Measurements from ENCODE around the gene AP1B1.
A peak's percentile ranks its signal among the peaks of the same experiment; 100 is the strongest.
"Not testable (repeated sequence)": the region's sequence is repeated elsewhere in the genome, so short reads cannot be mapped to it uniquely, and the experiment has no call there.

AP1B1 gene

GRCh38 chr22:29387921-29388758, at the start of gene AP1B1:
AP1B1 (minus strand) TSS chr22:29388570; CDS start chr22:29367243, 21,327 bp downstream.
- peak; percentile 90 to 93 for DNase-seq

DNA sequence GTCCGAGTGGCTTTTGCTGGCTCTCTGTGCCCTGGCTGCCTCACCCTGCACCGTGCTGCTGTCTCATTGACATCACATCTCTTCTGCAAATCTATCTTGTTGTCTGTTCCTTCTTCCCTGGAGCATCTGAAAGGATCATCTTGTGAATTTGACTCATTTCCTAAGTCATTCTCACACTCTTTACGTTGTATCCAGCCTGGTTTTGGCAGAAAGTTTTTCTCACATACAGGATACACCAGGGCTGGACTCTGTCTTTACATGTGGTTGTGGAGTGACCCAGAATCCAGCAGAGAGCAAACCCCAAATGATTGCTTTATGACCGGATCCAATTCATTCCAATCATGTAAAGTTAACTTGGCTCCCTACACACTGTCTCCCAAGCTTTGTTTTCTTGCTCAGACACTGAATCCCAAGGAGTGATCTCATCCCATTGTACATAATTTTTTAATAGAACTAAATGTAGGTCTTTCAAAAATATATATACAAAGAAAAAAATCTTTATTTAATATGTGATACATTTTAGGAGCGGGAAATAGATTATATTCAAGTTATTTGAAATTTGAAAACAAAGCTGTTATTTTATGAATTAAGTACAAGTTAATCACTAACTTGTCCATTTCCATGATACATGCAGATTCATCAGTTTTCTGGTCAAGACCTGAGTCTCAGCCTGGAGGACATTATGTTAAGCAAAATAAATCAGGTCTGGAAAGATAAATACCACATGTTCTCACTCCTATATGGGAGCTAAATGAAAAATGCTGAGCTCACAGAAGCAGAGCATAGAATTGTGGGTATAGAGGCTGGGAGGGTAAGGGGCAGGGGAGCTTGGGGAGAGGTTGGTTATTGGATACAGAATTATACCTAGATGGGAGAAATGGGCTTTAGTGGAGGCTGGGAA, 47.1 kb upstream of the AP1B1 start:
- no peak for DNase-seq

DNA sequence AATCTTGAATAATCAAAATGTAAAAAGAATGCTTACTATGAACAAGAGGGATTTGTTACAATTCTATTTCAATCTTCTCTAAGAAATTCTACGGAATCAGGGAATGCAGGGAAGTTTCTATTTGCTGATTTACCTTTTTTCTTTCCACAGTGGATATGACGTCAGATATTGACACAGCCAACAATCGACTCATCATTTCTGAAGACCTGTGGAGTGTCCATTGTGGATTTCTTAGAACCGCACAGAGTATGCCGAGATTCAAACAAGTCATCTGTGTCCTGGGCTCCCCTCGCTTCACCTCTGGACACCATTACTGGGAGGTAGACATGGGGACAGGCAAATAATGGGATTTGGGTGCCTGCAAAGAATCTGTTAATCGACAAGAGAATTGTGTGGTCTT, 45.9 kb upstream of the AP1B1 start:
- no peak for DNase-seq

GRCh38 chr22:29433856-29434255, 45.5 kb upstream of the AP1B1 start:
- DNase-seq, result no peak

GRCh38 chr22:29431986-29432385, 43.6 kb upstream of the AP1B1 start:
- DNase-seq, result no peak

DNA sequence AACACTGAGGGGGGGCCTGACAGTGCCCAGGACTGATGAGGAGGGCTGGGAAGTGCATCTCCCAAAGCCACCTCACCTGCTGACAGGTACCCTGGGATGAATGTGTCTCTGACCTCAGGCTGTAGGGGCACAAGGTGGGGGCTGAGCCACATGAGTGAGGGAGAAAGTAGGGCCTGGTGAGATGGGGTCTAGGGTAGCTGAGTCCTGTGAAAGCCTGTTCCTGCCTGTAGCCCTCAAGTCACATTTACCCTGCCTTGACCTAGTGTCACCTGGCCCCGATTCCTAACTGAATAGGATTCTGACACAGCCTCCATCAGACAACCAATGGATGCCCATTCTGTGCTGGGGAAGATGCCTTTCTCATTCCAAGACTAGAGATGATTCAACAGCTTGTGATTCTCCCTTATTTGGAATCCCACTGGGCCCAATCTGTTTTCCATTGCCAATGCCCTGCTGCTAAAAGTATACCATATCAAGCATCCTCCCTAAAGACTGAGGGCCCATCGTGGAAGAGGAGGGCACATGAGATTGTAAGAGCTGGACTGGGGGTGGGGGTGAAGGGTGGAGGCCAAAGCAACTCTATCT, 38.9 kb upstream of the AP1B1 start:
- DNase-seq, result no peak

DNA sequence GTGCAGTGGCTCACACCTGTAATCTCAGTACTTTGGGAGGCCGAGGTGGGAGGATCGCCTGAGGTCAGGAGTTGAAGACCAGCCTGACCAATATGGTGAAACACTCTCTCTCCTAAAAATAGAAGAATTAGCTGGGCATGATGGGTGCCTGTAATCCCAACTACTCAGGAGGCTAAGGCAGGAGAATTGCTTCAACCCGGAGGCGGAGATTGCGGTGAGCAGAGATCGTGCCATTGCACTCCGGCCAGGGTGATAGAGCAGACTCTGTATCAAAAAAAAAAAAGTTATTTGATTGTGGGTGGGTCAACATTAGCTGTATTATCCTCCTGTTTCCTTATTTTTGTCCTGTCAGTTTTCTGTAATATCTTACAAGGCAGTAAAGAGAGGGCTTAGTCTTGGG, 38.1 kb upstream of the AP1B1 start:
- no peak for DNase-seq

DNA sequence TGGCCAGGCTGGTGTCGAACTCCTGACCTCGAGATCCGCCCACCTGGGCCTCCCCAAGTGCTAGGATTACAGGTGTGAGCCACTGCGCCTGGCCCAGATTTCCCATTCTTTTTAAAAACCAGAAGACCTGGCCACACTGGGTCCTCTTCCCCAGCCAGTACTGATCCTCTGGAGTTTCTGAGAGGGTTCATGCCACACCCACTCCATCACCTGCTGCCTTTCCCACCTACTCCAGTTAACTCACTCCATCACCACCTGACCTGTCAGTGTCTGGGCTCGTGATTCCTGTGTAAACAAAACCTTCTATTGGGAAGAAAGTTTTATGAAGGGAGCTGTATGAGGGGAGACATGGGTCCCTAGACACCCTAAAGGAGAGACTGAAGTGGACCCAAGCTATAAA, 30.3 kb upstream of the AP1B1 start:
- DNase-seq, result not testable (repeated sequence)

GRCh38 chr22:29414951-29415591, 26.7 kb upstream of the AP1B1 start:
- DNase-seq, result not testable (repeated sequence)

DNA sequence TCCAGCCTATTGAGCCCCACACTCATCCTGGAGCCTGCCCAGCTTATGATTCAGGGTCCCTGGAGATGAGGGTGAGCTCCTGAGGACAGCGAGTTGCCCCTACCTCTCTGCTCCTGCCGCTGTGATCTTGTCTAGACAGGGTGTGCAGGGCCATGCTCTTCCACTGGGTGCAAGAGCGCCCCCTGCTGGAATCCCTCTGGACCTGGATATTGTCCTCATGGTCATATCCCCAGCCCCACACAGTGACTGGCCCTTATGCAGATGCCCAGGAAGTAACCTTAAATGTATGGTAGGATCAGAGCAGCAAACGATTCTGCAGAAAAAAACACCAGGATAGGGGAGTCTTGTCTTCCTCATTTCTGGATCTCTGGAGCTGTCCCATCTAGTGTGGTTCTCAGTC, 24.4 kb upstream of the AP1B1 start:
- DNase-seq, result peak; percentile 13 to 28

DNA sequence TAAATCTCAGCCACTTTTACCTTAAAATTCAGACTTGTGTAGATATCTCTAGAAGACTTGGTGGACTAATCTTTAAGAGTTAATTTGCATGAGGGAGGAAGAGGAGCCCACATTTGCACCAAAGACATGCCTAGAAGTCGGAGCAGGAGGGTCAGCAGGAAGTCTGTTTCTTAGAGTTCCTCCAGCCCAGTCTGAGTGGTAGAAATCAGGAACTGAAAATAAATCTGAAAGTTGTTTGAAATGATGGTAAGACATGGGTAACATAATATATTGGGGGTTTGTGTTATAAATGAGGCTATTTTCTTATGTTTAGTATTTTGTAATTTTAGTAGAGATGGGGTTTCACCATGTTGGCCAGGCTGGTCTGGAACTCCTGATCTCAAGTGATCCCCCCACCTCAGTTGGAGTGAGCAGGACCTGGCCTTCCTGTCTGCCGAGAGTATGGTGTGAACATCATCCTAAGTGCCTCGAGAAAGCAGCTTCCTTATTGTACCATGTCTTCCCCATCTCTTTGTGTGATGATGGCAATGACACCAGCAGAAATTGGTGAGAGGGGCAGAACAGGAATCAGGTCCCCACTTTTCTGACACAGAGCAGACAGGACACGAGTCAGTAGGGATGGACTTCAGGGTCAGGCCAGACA, 23.3 kb upstream of the AP1B1 start:
- DNase-seq, result not testable (repeated sequence)

GRCh38 chr22:29408940-29409339, 20.6 kb upstream of the AP1B1 start:
- DNase-seq, result no peak

- not testable (repeated sequence) for DNase-seq
These were observed 13.2 kb upstream of the AP1B1 start for GRCh38 chr22:29401538-29401937.

GRCh38 chr22:29400576-29400975, 12.2 kb upstream of the AP1B1 start:
- DNase-seq, result no peak

DNA sequence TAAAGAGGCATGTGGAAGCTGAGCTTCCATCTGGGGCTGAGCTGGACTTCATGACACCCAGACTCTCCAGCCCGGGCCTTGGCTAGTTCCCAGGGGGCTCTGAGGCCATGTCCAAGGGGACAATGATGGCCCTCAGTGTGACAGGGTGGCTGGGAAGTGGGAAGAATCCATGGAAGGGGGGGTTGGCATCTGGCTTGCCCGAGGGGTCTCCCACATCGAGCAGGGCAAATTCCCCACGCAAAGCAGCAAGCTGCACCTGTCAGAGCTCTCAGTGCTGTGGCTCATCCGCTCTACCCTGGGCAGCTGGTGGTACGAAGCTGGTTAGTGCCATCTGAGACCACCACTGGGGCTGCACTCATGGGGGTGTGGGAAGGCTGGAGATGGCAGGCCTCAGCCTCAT, 9.4 kb upstream of the AP1B1 start:
- no peak for DNase-seq

- DNase-seq, result no peak
These were observed 7.8 kb upstream of the AP1B1 start for GRCh38 chr22:29396126-29396525.

- DNase-seq, result peak; percentile 67 to 77
These were observed 6.7 kb upstream of the AP1B1 start for GRCh38 chr22:29394931-29395581.

DNA sequence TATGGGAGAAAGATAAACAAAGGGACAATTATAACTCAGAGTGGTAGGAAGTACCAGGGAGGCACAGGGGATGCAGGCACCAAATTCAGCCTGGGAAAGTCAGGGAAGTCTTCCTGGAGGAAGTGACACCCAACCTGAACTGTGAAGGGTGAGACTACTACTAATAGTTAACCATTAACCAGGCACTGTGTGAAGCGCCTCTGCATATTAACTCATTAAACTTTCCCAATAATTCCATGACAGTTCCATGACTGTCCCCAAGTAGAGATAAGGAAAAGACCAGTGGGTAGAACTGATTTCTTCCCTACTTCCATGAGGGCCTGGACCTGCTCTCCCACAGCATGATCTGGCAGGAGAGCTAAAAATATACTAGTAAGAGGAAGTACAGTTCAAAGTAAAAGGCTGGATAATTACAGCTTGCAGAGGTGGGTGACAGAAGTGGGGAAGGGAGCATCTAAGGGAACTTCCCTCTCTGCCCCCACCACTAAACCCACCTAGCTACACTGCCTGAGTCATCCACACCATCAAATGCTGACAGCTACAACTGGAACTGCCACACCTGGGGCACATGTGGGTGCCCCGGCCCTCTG, 4.7 kb upstream of the AP1B1 start:
- peak; percentile 10 to 15 for DNase-seq

- no peak for DNase-seq
These were observed 3.2 kb upstream of the AP1B1 start for GRCh38 chr22:29391546-29391945.

- no peak for DNase-seq
These were observed 1.9 kb upstream of the AP1B1 start for GRCh38 chr22:29390270-29390669.

DNA sequence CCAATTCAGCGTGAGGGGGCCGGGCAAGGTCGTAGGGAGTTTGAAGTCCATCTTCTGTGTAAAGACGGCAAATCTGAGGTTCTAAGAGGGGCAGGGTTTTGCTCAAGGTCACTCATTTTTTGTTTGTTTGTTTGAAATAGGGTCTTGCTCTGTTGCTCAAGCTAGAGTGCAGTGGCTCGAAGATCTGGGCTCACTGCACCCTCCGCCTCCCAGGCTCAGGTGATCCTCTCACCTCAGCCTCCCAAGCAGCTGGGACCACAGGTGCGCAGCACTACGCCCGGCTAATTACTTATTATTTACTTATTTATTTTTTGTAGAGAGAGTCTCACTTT, 355 bp upstream of the AP1B1 start:
- DNase-seq, result no peak

DNA sequence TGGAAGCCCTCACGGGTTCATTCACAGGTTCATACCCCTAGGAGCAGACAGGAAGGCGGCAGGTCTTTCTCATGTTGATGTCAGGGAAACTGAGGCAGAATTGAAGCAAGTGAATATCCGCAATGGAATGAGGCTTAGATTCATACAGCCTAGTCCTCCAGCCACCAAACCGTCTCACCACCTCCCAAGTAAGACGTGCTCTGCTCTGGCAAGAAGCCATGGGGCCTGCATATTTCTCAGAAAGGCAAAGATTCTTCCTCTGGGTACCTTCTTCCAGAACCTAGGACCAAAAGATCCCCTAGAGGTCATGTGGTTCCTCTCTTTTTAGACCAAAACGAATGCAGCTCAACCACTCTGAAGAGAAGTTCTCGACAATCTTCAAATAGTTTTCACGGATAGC, 1.7 kb downstream of the AP1B1 start:
- no peak for DNase-seq
